Left lung (tissue), 10 donors: ENCODE measurements around the gene NOL9. TPM values are rescaled to one million over a fixed set of nuclear protein-coding genes. Genes with fewer than 3 reads are reported as not detected.

Experiments used
- ATAC-seq: fragments of 200-7000 bp; cut with Tn5 transposase; one replicate; pipeline ENCODE4 v1.9.1; 2020; ENCODE audit warnings: moderate library complexity
- DNase-seq, 4 donors: peaks; one replicate each; pipeline ENCODE4 v3.0.0-alpha.2; 2013 to 2020
- H3K27ac ChIP-seq, 2 donors: fragments of 200-600 bp; sonication (generic) in 1 of 2; one replicate each; pipeline versions ENCODE4 v1.5.0 to v1.8.0; 2020 to 2021
- H3K27me3 ChIP-seq, 2 donors: fragments of 200-600 bp; sonication (generic) in 1 of 2; one replicate each; pipeline versions ENCODE4 v1.5.0 to v1.8.0; 2020 to 2021
- H3K36me3 ChIP-seq, 2 donors: fragments of 200-600 bp; sonication (generic) in 1 of 2; one replicate each; pipeline versions ENCODE4 v1.5.0 to v1.8.0; 2020 to 2021
- H3K4me1 ChIP-seq, 2 donors: fragments of 200-600 bp; one replicate each; pipeline ENCODE4 v1.8.0; 2021
- H3K4me3 ChIP-seq, 2 donors: fragments of 200-600 bp; sonication (generic) in 1 of 2; one replicate each; pipeline versions ENCODE4 v1.5.0 to v1.8.0; 2020 to 2021; ENCODE audit warnings: mild to moderate bottlenecking in 1 of 2
- H3K9me3 ChIP-seq, 2 donors: fragments of 200-600 bp; sonication (generic) in 1 of 2; one replicate each; pipeline versions ENCODE4 v1.5.0 to v1.8.0; 2020 to 2021
- CTCF ChIP-seq, 2 donors: fragments of 200-600 bp; sonication (generic) in 1 of 2; IDR thresholded peaks; one replicate each; pipeline versions ENCODE4 v1.5.0 to v1.8.0; 2021; ENCODE audit warnings: antibody characterized with exemption in 2 of 2
- intact Hi-C, 2 donors: fragments of 100-400 bp; cut with DNase I; formaldehyde crosslinking; loops; one replicate each; pipeline versions ENCODE4 v1.11.2 to v1.14.2; 2022
- polyA plus RNA-seq, 6 donors: library from polyadenylated mRNA; unstranded; fragments of 120-200 nt; gene quantifications; one replicate each; pipeline ENCODE4 v1.2.1, GENCODE V29; 2013; ENCODE audit not compliant: insufficient read length in 6 of 6
- total RNA-seq, 2 donors: library from RNA; stranded (reverse); fragmentation: NEBNext Ultra II Directional; extraction: Animal tissue kit (Norgen Biotek cat#: 25700); gene quantifications; one replicate each; pipeline ENCODE4 v1.2.1, GENCODE V29; 2021
- donor health status: DM: no; HTN: yes; CAD: no.
- donor health status: DM: no; HTN: no; CAD: no.

Gene NOL9
- total and polyA plus RNA-seq, 8 donors, result 19.1 to 30.8 (median 24.8) TPM

GRCh38 chr1:6511056-6511455 lies 43.3 kb downstream of the NOL9 start:
- Histone ChIP-seq H3K27ac (no peak overlapping the region), H3K27me3 (peaks cover 0 to 21% of the 10 kb centered on the region in 2 donors), H3K4me1 (no peaks in the 10 kb centered on the region), H3K9me3 (no peaks in the 10 kb centered on the region), H3K36me3 (no peaks in the 10 kb centered on the region), H3K4me3 (no peak overlapping the region)
- no peak for ATAC-seq
- intact Hi-C loops, result no loop called here
- no peak for DNase-seq
- no peak for TF ChIP-seq CTCF (IDR thresholded peaks at IDR 0.05)

GRCh38 chr1:6510493-6510892 lies 43.8 kb downstream of the NOL9 start:
- DNase-seq, result no peak

GRCh38 chr1:6509919-6510291 lies 44.4 kb downstream of the NOL9 start:
- ATAC-seq (peak; percentile 41), DNase-seq (no peak)
- Histone ChIP-seq H3K27me3 (peaks cover 0 to 27% of the 10 kb centered on the region in 2 donors), H3K4me3 (no peak overlapping the region), H3K27ac (no peak overlapping the region), H3K36me3 (no peaks in the 10 kb centered on the region), H3K4me1 (no peaks in the 10 kb centered on the region), H3K9me3 (no peaks in the 10 kb centered on the region)
- intact Hi-C loops, result no loop called here
- TF ChIP-seq CTCF (IDR thresholded peaks at IDR 0.05), result no peak

More at GRCh38 chr1:6510493-6510892, 43.8 kb downstream of the NOL9 start:
- Histone ChIP-seq H3K27ac (no peak overlapping the region), H3K9me3 (no peaks in the 10 kb centered on the region), H3K36me3 (no peaks in the 10 kb centered on the region), H3K4me1 (no peaks in the 10 kb centered on the region), H3K4me3 (no peak overlapping the region), H3K27me3 (peaks cover 0 to 27% of the 10 kb centered on the region in 2 donors)
- TF ChIP-seq CTCF (IDR thresholded peaks at IDR 0.05), result no peak
- no peak for ATAC-seq
- intact Hi-C loops, result no loop called here

- ATAC-seq (no peak), DNase-seq (no peak)
- Histone ChIP-seq H3K36me3 (no peaks in the 10 kb centered on the region), H3K27ac (no peak overlapping the region), H3K4me3 (no peak overlapping the region), H3K4me1 (no peaks in the 10 kb centered on the region), H3K27me3 (peaks cover 0 to 27% of the 10 kb centered on the region in 2 donors), H3K9me3 (no peaks in the 10 kb centered on the region)
- TF ChIP-seq CTCF (IDR thresholded peaks at IDR 0.05), result no peak
- intact Hi-C loops, result no loop called here
These were observed 44.9 kb downstream of the NOL9 start for GRCh38 chr1:6509220-6509918.

GRCh38 chr1:6508816-6509189 lies 45.5 kb downstream of the NOL9 start:
- Histone ChIP-seq H3K36me3 (no peaks in the 10 kb centered on the region), H3K27me3 (peaks cover 0 to 27% of the 10 kb centered on the region in 2 donors), H3K9me3 (no peaks in the 10 kb centered on the region), H3K4me3 (no peak overlapping the region), H3K4me1 (no peaks in the 10 kb centered on the region), H3K27ac (no peak overlapping the region)
- DNase-seq, result peak in 1 of 4 donors; percentile 47
- intact Hi-C loops, result no loop called here
- TF ChIP-seq CTCF (IDR thresholded peaks at IDR 0.05), result no peak
- ATAC-seq, result no peak
